VCaP (cell line): ENCODE measurements around the gene ATP4A.
"Not testable (repeated sequence)": the region's sequence is repeated elsewhere in the genome, so short reads cannot be mapped to it uniquely, and the experiment has no call there.

Source experiments
- H3K27ac ChIP-seq: fragments of 450-650 bp; 2 replicates; pipeline ENCODE4 v1.5.1; 2017
- TF ChIP-seq, protein P1 (sequence below): fragments of 450-650 bp; conservative IDR thresholded peaks from 2 replicates; pipeline ENCODE4 v1.5.1; 2017; ENCODE audit warnings: mild to moderate bottlenecking, moderate library complexity

Gene ATP4A

DNA sequence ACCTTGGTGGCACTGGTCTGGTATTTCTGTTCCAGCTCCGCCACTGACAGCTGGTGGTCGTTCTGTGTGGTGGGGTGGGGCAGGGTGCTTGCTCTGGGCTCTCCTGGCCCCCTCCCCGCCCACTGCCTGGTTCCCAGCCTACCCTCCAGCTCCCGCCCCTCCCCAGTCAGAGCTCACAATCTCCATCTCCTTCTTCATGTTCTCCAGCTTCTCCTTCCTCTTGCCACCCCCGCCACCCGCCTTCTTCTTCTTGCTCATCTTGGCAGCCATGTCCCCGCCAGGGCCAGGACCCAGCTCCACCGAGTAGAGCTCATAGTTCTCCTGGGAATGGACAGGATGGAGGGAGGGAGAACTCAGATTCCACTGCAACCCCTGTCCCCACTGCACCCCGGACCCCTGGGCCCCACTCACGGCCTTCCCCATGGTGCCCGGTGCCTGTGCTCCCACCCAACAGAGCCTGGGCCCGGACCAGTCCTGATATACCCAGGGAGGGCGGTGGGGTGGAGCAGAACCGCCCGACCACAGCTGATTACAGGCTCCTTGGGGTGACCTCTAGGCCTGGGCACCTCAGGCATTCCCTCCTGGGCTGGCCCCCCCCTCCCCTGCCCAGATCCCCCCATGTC is at the start of gene ATP4A:
ATP4A (minus strand) TSS at position 452 of the 623 bp plus-strand sequence; CDS start at position 423, 29 bp downstream.
- TF ChIP-seq, protein P1, sequence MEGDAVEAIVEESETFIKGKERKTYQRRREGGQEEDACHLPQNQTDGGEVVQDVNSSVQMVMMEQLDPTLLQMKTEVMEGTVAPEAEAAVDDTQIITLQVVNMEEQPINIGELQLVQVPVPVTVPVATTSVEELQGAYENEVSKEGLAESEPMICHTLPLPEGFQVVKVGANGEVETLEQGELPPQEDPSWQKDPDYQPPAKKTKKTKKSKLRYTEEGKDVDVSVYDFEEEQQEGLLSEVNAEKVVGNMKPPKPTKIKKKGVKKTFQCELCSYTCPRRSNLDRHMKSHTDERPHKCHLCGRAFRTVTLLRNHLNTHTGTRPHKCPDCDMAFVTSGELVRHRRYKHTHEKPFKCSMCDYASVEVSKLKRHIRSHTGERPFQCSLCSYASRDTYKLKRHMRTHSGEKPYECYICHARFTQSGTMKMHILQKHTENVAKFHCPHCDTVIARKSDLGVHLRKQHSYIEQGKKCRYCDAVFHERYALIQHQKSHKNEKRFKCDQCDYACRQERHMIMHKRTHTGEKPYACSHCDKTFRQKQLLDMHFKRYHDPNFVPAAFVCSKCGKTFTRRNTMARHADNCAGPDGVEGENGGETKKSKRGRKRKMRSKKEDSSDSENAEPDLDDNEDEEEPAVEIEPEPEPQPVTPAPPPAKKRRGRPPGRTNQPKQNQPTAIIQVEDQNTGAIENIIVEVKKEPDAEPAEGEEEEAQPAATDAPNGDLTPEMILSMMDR: no peak
- H3K27ac ChIP-seq: no peak within 1 kb of the TSS

DNA sequence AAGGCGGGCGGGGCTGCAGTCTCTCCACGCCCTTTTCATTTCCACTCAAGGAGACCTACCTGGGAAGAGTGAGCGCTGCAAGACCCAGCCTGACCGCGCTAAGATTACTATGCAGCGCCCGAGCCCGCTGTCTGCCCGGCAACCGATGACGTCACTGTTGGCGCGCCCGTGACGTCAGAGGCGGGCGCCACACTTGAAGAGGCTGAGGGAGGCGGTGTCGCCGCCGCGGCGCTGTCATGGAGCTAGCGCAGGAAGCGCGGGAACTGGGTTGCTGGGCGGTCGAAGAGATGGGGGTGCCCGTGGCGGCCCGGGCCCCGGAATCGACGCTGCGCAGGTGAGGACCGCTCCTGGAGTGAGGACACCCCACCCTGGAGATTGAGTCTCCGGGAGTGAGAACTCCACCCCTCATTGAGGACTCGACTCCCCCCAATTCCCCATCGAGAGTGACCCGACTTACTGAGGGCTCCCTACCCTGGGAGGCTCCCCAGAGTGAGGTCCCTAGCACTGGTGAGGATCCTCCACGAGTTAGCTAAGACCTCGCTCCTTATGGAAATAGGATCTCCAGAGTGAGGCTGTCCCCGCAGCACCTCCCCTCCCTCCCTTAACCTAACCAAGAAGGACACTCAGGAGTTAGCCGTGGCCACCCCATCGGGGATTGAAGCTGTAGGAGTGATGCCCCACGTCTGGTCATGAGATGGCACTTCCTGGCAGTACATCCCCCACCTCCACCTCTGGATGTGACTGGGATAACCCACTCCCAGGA is 49.3 kb upstream of the ATP4A start, which contains the start of gene HAUS5:
HAUS5 (plus strand) TSS at position 177 of the 763 bp plus-strand sequence; CDS start at position 237, 60 bp downstream.
- TF ChIP-seq, protein P1: 0 out of 2 replicates have a peak, but pooled peaks have one; percentile 17
- H3K27ac ChIP-seq: peak within 1 kb of the TSS; percentile 73; the same call in 1 of the 2 replicates

DNA sequence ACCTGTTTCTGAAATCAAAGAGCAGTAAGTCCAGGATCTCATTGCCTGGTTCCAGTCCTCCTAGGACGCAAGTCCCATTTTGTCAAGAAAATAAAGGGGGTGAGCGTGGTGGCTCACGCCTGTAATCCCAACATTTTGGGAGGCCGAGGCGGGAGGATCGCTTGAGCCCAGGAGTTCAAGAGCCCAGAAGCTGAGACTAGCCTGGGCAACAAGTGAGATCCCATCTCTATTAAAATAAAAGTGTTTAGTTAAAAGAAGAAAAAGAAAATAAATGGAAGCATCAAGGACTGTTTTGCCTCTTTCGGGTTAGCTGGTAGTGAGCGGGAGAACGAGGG is 48.7 kb upstream of the ATP4A start:
- TF ChIP-seq, protein P1: no peak
- H3K27ac ChIP-seq: peak overlapping the region; percentile 73; the same call in 1 of the 2 replicates

DNA sequence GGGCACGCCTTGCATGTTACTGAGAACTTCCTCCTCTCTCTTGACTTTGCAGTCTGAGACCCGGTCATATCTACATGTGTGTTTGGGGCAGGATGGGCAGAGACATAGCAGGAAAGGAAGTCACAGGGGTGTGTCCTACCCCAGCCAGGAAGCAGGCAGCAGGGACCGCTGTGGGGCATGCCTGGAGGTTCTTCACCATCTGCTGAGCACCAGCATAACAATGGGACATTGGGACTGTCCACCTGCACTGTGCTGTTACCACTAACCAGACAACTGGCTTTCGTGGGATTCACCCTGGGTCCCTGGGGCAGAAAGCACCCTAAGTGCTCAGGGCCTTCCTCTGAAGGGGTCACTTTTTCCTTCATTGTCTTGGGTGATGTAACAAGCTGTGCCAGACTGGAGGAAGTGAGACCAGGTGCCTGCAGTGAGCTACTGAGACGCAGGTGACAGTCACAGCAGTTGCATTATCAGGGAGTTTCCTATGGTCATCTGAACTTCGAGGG is 46.4 kb upstream of the ATP4A start:
- no peak overlapping the region for H3K27ac ChIP-seq
- TF ChIP-seq, protein P1: no peak

DNA sequence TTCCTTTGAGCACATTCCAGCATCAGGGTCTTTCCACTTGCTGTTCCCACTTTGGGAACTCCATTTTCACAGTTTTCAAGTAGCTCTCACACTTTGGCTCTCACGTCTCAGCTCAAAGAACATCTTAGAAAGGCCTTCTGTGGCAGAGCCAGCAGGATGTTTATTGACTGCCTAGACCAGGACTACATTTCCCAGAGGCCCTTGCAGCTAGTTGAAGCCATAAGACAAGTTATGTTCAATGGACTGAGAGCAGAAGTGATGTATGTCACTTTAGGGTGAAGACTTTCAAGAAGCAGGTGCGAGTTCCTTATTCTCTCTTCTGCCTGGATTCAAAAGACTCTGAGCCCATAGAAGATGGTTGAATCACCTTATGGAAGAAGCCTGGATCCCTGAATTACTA is 44.8 kb upstream of the ATP4A start:
- TF ChIP-seq, protein P1: no peak

DNA sequence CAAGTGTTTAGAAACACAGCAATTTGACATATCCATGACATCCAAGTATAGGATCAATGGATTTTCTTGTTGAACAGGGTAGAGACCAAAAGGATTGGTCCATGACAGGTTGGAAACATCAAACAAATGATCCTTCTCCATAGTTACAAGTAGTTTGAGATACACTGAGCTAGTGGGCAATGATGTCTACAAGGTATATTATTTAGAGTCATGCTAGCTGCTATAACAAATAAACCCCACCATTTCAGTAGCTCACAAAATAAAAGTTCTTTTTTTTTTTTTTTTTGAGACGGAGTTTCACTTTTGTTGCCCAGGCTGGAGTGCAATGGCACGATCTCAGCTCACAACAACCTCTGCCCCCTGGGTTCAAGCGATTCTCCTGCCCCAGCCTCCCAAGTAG is 44.2 kb upstream of the ATP4A start:
- TF ChIP-seq, protein P1: no peak
- no peak overlapping the region for H3K27ac ChIP-seq

More for the DNA sequence above, 44.8 kb upstream of the ATP4A start:
- no peak overlapping the region for H3K27ac ChIP-seq

DNA sequence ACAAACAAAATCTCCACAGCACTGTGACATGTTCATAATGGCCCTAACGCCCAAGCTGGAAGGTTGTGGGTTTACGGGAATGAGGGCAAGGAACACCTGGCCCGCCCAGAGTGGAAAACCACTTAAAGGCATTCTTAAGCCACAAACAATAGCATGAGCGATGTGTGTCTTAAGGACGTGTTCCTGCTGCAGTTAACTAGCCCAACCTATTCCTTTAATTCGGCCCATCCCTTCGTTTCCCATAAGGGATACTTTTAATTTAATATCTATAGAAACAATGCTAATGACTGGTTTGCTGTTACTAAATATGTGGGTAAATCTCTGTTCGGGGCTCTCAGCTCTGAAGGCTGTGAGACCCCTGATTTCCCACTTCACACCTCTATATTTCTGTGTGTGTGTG is 43.7 kb upstream of the ATP4A start:
- H3K27ac ChIP-seq: not testable (repeated sequence)

DNA sequence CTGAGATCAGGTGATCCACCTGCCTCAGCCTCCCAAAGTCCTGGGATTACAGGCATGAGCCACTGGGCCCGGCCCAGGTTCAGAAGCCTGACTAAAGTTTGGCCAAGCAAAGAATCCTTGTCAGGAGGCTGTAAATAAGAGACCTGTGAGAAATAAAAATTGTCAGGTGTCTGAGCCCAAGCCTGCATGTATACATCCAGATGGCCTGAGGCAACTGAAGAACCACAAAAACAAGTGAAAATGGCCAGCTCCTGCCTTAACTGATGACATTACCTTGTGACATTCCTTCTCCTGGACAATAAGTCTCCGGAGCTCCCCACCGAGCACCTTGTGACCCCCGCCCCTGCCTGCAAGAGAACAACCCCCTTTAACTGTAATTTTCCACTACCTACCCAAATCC is 41.0 kb upstream of the ATP4A start:
- H3K27ac ChIP-seq: not testable (repeated sequence)
